Rectal smooth muscle tissue (tissue), 1 donor: ENCODE data around the gene KMT5B.

ENCODE experiments used
- H3K27ac ChIP-seq: one replicate; pipeline ENCODE4 v1.7.0; 2013; ENCODE audit warnings: low read depth, low read length, inconsistent platforms
- H3K27me3 ChIP-seq: one replicate; pipeline ENCODE4 v1.7.0; 2013; ENCODE audit warnings: low read length; ENCODE audit not compliant: control insufficient read depth, insufficient read depth
- H3K36me3 ChIP-seq: one replicate; pipeline ENCODE4 v1.7.0; 2013; ENCODE audit warnings: low read length; ENCODE audit not compliant: control insufficient read depth, insufficient read depth
- H3K4me1 ChIP-seq: one replicate; pipeline ENCODE4 v1.7.0; 2013; ENCODE audit warnings: low read length; ENCODE audit not compliant: control insufficient read depth, insufficient read depth
- H3K4me3 ChIP-seq: one replicate; pipeline ENCODE4 v1.7.0; 2013; ENCODE audit warnings: low read length
- H3K9ac ChIP-seq: one replicate; pipeline ENCODE4 v1.7.0; 2013; ENCODE audit warnings: low read length

KMT5B gene

DNA sequence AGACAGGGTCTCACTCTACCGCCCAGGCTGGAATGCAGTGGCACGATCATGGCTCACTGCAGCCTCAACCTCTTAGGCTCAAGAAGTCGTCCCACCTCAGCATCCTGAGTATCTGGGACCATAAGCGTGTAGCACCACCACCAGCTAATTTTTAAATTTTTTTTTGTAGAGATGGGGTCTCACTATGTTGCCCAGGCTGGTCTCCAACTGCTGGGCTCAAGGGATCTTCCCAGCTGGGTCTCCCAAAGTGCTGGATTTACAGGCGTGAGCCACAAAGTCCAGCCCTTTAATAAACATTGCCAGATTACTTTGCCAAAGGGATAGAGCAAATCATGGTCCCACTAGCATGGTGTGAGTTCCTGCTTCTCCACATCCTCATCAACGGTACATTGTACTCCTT is 45.6 kb downstream of the KMT5B start:
- no peak overlapping the region for H3K27ac ChIP-seq

DNA sequence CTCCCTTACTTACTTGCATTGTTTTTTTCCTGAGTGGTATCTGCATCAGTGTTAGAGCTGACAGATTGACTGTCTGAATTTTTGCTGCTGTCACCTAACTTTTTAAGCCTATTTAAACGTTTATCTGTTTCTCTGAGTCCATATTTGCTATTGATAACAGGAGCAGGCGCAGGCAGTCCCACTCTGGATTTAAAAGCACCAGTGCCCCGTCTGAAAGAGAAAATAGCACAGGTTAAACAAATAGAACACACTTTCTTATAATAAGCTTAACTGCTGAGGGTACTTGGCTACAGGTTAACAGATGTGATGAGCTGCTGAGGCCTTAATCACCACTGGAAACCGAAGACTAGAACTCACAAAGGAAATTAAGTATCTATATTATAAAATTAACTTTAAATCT is 46.1 kb downstream of the KMT5B start:
- Histone ChIP-seq H3K9ac (no peak overlapping the region), H3K4me1 (no peaks in the 10 kb centered on the region), H3K4me3 (no peak overlapping the region), H3K36me3 (peaks cover 30% of the 10 kb centered on the region), H3K27ac (no peak overlapping the region), H3K27me3 (no peaks in the 10 kb centered on the region)

More for the DNA sequence above, 45.6 kb downstream of the KMT5B start:
- H3K4me1 ChIP-seq = no peaks in the 10 kb centered on the region
- no peak overlapping the region for H3K4me3 ChIP-seq
- no peaks in the 10 kb centered on the region for H3K27me3 ChIP-seq
- no peak overlapping the region for H3K9ac ChIP-seq
- H3K36me3 ChIP-seq = peaks cover 30% of the 10 kb centered on the region

DNA sequence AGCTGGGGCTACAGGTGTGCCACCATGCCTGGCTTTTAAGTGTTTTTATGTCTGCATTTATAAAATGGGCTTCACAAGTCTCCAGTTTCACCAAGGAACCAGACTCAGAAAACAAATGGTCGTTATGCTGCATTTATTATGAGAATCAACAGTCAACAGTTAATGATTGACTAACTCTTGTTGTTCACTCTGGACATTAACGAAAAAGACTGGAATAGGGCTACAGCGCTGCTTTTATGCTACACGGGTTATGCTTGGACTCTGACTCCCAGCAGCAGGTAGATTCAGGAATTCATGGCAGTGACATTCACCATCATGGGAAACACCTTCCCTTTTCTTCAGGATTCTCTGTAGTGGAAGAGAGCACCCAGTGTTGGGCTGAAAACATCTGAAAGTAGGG is 47.5 kb downstream of the KMT5B start:
- H3K27me3 ChIP-seq = no peaks in the 10 kb centered on the region
- no peak overlapping the region for H3K27ac ChIP-seq
- peaks cover 25% of the 10 kb centered on the region for H3K36me3 ChIP-seq
- H3K4me3 ChIP-seq = no peak overlapping the region
- H3K4me1 ChIP-seq = no peaks in the 10 kb centered on the region
- H3K9ac ChIP-seq = no peak overlapping the region

DNA sequence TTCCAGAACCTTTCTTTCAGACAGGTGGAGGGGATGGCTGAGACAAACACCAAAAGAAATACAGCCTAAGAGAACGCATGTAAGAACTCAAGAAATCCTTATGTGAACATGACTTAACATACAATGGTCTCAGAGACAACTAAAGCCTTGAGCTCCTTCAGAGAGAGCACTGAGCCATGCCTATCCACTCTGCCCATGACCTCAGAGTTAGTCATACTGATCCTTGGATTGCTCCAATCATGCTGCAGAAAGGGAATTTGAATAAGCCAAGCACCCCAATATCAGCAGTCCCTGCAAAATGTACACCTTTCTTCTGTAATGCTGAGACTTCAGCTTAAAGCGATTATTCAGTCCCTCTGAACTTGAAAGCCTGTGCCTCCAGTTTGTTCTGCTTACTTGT is 48.7 kb downstream of the KMT5B start:
- no peaks in the 10 kb centered on the region for H3K27me3 ChIP-seq
- peaks cover 17% of the 10 kb centered on the region for H3K36me3 ChIP-seq

DNA sequence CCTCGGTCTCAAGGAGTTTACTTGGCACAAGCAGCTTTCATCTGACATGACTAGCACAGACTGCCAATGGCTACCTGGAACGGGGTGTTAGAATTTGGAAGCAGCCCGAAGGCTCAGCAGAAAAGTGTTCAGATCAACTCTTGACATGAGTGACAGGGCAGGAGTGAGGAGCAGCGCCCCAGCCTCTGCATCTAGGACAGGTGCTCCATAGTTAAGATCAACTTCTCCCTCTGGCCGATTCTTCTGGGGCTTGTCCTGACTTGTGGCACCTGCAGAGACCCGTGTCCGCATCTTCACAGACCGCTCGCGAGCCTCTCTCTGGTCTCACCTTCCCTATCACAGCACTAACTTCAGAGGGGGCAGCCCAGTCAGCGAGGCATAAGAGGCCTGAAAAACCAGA is 49.4 kb downstream of the KMT5B start:
- Histone ChIP-seq H3K4me1 (no peaks in the 10 kb centered on the region), H3K27ac (no peak overlapping the region), H3K36me3 (peaks cover 14% of the 10 kb centered on the region), H3K27me3 (no peaks in the 10 kb centered on the region), H3K4me3 (no peak overlapping the region), H3K9ac (no peak overlapping the region)

More for the DNA sequence above, 48.7 kb downstream of the KMT5B start:
- no peak overlapping the region for H3K27ac ChIP-seq
- no peak overlapping the region for H3K4me3 ChIP-seq
- H3K4me1 ChIP-seq = no peaks in the 10 kb centered on the region
- no peak overlapping the region for H3K9ac ChIP-seq

DNA sequence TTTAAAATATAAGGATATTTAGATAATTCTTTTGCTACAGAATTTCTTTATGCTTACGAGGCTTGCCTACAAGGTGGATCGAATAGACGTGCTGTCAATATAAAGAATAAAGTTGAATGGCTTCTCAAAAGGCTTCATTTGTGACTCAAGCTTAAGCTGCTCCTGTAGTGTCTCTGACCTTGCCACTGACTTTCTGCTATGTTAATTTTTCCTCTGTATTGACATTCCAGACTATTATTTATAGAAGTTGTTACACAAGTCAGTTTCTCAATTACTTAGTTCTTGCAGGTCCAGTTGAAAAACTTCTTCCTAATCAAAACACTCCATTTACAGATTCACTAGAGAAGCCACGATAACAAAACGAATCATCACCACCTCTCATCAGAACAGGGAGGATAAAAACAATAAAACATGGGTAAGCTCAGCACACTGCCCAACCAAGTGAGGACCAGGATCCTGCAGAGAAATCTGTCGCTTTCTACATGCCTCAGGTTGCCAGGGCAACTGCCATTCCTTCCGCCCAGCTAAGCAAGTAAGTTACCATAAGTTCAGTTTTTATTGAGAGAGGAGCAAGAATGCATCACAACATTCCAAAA is 52.9 kb downstream of the KMT5B start:
- Histone ChIP-seq H3K27ac (no peak overlapping the region), H3K4me1 (no peaks in the 10 kb centered on the region), H3K36me3 (peaks cover 11% of the 10 kb centered on the region), H3K9ac (no peak overlapping the region), H3K4me3 (no peak overlapping the region), H3K27me3 (no peaks in the 10 kb centered on the region)

DNA sequence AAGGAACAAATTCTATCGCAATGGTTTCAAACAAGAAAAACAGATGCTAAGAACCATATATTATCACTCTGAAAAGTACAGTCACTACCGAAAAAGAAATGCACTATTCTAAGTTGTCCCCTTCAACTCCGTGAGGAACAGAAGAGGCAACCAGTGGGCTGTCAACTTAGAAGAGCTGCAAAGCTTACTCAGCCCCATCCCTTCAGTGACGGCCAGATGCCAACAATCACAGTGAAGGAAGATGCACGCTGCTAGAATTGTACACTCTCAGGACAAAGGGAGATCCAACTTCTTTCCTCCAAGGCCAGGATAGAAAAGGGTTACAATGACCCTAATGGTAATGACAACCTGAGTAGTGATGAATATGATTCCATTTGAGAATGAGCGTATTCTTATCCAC is 53.4 kb downstream of the KMT5B start:
- no peak overlapping the region for H3K4me3 ChIP-seq
- no peak overlapping the region for H3K9ac ChIP-seq
- H3K4me1 ChIP-seq = no peaks in the 10 kb centered on the region
- no peaks in the 10 kb centered on the region for H3K27me3 ChIP-seq
- no peak overlapping the region for H3K27ac ChIP-seq
- H3K36me3 ChIP-seq = peaks cover 11% of the 10 kb centered on the region

DNA sequence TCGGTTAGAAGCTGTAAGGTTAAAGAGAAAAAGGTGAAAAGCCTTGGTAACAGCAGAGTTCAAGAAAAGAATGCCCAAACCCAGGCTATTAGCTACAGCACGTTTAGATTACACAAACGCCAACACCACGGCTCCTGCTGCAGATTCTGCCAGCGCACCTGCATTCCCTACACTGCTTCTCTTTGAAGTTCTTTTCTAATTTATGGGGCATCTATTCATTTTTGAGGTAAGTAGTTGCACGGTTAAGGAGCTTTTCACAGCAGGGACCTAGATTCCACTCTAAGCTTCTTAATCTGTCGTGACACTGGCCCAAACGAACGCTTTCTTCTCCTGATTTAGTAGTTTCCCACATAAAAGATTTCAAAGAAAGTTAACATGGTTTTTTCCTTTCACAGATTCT is 53.9 kb downstream of the KMT5B start:
- Histone ChIP-seq H3K27ac (no peak overlapping the region), H3K4me3 (no peak overlapping the region), H3K27me3 (no peaks in the 10 kb centered on the region), H3K9ac (no peak overlapping the region), H3K4me1 (no peaks in the 10 kb centered on the region), H3K36me3 (peaks cover 9% of the 10 kb centered on the region)

DNA sequence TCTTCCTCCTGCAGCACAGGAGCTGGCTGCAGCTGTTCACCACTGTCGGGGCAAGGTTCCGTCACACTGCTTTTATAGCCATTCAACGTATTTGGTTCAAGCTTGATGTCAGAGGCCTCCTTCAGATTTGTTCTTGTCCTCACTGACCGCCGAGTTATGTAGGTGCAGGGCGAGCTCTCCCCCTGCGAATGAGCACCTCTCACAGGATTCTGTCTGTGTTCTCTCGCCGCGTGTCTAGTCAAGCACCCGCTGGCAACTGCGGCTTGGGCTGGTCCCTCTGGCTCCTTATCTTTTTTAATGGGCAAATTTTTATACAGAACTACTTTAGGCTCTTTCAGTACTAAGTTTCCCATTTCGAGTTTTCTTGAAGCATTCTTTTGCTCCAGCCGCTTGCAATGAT is 54.5 kb downstream of the KMT5B start:
- Histone ChIP-seq H3K4me1 (no peaks in the 10 kb centered on the region), H3K27me3 (no peaks in the 10 kb centered on the region), H3K9ac (no peak overlapping the region), H3K27ac (no peak overlapping the region), H3K36me3 (peaks cover 9% of the 10 kb centered on the region), H3K4me3 (no peak overlapping the region)

DNA sequence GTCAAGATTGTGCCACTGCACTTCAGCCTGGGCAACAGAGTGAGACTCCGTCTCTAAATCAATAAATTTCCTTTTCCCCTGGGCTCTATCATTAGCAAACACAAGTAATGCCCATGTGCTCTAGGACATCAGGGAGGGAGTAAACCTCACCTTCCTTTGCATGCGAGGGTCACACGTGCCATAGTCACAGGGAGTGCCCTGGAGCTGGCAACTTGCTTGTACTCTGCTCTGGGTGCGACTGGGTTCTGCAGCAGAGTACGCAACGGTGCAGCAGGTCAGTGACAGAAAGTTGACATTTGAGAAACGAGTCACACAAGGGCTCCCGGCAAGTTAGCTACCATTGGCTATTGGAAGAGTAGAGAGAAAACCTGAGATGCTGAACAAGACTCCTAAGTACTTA is 59.4 kb downstream of the KMT5B start:
- H3K36me3 ChIP-seq = peaks cover 8% of the 10 kb centered on the region
- no peaks in the 10 kb centered on the region for H3K27me3 ChIP-seq
- H3K4me3 ChIP-seq = no peak overlapping the region
- no peak overlapping the region for H3K27ac ChIP-seq
- H3K9ac ChIP-seq = no peak overlapping the region
- H3K4me1 ChIP-seq = no peaks in the 10 kb centered on the region

DNA sequence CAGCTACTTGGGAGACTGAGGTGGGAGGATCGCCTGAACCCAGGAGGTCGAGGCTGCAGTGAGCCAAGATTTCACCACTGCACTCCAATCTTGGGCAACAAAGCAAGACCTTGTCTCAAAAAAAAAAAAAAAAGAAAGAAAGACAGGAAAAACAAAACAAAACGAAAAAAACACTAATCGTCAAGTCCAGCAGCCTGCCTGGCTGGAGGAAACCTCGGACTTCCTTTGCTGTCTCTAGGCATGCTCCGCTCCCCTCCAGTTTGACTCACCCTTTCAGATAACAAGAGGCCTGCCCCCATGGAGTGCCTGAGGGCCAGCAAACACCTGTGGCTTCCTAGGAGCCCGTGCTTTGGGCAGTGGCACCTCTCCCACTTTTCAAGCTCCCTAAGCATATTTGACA is 63.1 kb downstream of the KMT5B start:
- H3K4me3 ChIP-seq = no peak overlapping the region
- no peaks in the 10 kb centered on the region for H3K4me1 ChIP-seq
- no peak overlapping the region for H3K27ac ChIP-seq

DNA sequence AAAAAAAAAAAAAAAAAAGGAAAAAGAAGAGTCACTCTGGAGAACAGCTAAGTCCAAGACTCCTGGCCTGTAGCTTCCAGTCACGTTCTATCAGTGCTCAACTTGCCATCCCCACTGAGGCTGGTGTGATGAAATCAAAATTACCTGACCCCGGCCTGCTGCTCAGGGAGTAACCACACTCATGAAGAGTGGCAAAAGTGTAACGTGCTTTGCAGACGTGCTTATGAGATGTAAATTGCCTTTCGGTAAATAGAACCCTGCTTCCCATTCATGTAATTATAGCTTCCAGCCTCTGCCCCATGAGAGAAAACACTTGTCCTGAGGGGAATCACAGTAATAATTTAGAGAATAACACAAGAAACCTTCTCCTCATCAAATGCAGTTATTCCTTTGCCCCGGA is 63.7 kb downstream of the KMT5B start:
- H3K27me3 ChIP-seq = no peaks in the 10 kb centered on the region
- no peaks in the 10 kb centered on the region for H3K36me3 ChIP-seq
- H3K4me1 ChIP-seq = no peaks in the 10 kb centered on the region
- no peak overlapping the region for H3K9ac ChIP-seq
- no peak overlapping the region for H3K27ac ChIP-seq
- H3K4me3 ChIP-seq = no peak overlapping the region

More for the DNA sequence above, 63.1 kb downstream of the KMT5B start:
- no peaks in the 10 kb centered on the region for H3K27me3 ChIP-seq
- H3K9ac ChIP-seq = no peak overlapping the region
- H3K36me3 ChIP-seq = no peaks in the 10 kb centered on the region

DNA sequence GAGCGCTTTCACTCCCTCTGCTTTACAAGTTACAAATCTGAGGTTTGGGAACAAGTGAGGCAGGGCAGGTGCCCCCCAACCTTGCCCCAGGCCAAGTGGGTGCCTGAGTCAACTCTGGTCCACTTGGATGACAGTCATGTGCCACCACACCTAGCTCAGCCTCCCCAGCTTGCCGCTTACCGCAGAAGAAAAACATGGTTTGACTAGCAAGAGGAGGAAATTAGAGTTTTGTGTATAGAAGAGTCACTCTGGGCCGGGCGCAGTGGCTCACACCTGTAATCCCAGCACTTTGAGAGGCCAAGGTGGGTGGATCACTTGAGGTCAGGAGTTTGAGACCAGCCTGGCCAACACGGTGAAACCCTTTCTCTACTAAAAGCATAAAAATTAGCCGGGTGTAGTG is 64.2 kb downstream of the KMT5B start:
- no peaks in the 10 kb centered on the region for H3K4me1 ChIP-seq
- H3K9ac ChIP-seq = no peak overlapping the region
- H3K36me3 ChIP-seq = no peaks in the 10 kb centered on the region
- no peak overlapping the region for H3K4me3 ChIP-seq
- no peaks in the 10 kb centered on the region for H3K27me3 ChIP-seq
- no peak overlapping the region for H3K27ac ChIP-seq
